HG02623 (cell line): Measurements from ENCODE around the gene ENDOD1.
"Not testable (repeated sequence)": the region's sequence is repeated elsewhere in the genome, so short reads cannot be mapped to it uniquely, and the experiment has no call there.

Experiments used
- ATAC-seq: cut with Tn5 transposase; IDR thresholded peaks from one replicate; pipeline ENCODE4 v1.9.1; 2021; ENCODE audit warnings: moderate library complexity; ENCODE audit not compliant: unreplicated experiment

The ENDOD1 gene

GRCh38 chr11:95100856-95101507, 11.3 kb downstream of the ENDOD1 start:
- ATAC-seq = no peak

- ATAC-seq = no peak
Observed at GRCh38 chr11:95101935-95102334, 12.3 kb downstream of the ENDOD1 start.

- ATAC-seq = no peak
Observed at GRCh38 chr11:95102733-95103132, 13.1 kb downstream of the ENDOD1 start.

DNA sequence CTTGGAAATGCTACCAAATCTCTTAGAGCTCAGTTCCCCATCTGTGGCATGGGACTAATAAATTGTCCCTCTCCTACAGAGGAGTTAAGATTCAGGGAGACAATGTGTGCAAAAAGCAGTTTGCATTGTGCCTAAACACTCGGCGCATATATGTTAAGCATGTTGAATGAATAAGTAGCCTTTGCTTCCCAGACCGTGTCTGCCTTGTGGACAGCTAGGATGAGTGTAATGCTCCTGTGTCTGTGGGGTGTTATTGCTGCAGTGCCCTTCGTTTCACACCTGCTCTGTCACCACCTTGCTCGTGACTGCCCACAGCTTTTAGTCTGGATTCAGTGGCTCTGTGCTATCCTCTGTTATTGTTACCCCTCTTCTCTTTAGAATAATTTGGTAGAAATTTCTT, 14.1 kb downstream of the ENDOD1 start:
- no peak for ATAC-seq

- no peak for ATAC-seq
Observed at GRCh38 chr11:95104121-95104830, 14.6 kb downstream of the ENDOD1 start.

- ATAC-seq = no peak
Observed at GRCh38 chr11:95104856-95105255, 15.2 kb downstream of the ENDOD1 start.

DNA sequence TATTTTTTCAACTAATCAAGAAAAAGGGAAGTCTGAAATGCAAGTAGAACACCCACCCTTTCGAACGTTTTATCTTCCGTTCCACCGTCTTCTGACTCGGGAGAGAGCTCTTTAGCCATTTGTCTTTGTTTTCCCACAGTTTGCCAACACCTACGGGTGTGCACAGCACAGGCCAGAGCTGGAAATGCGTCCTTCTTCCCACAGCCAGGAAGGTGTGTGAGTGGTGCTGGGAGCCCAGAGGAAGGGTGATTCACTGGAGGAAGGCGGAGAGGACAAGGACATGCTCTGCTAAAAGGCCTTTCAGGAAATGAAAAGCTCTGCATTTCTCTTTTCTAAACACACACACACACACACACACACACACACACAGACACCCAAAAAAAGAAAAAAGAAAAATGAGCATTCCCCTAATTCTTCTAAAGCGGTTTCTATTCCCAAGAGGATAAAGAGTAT, 18.5 kb downstream of the ENDOD1 start:
- no peak for ATAC-seq

GRCh38 chr11:95108671-95109551, 19.3 kb downstream of the ENDOD1 start:
- ATAC-seq = no peak

- not testable (repeated sequence) for ATAC-seq
Observed at GRCh38 chr11:95111471-95111870, 21.8 kb downstream of the ENDOD1 start.

DNA sequence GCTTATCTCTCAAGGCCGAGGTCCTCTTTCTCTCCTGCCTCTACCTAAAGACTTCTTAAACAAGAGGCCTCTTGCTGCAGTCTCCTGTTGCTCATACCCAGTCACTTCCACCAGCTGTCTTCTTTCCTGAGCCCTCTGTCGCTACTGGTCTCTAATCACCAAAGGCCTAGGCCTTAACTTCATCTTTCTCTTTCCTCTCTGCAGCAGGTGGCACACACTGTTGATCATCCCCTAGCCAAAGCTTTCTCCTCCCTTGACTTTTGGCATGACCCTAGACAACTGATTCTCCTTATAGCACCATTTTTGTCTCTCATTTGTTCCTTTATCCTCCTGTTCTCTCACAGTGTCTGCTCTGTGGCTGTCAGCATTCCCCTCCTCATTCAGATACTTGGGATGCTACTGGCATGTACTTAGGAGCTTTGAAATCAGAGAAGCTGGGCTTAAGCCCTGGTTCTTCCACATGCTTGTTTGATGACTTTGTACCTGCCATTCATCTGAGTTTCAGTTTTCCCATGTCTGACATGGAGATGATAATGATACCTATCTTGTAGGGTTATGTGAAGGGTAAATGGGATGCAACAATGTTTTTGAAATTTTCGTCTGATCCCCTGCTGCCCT, 22.4 kb downstream of the ENDOD1 start:
- no peak for ATAC-seq

- ATAC-seq = no peak
Observed at GRCh38 chr11:95115597-95115996, 26.0 kb downstream of the ENDOD1 start.

DNA sequence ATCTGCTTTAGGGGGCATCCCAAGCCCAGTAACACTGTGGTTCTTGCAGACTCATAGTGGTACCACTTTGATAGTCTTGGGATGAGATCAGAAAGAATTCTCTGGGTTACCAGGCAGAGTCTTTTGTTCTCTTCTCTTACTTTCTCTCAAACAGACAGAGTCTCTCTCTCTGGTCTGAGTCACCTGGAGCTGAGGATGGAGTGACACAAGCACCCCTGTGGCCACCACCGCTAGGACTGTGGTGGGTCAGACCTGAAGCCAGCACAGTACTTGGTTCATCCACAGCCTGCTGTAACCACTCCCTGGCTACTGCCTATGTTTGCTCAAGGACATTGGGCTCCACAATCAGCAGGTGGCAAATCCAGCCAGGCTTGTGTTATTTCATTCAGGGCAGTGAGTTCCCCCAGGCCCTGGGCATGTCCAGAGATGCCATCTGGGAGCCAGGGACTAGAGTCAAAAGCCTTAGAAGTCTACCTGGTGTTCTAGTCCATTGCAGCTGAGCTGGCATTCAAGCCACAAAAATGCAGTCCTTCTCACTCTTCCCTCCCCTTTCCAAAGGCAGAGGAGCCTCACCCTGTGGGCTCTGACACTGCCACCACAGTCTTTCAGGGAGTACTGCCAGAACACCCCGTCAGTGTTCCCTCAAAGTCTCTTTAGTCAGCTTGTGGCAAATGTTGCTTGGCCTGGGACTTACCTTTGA, 29.9 kb downstream of the ENDOD1 start:
- no peak for ATAC-seq

GRCh38 chr11:95121698-95122097, 32.1 kb downstream of the ENDOD1 start:
- ATAC-seq = no peak

GRCh38 chr11:95123556-95123955, 33.9 kb downstream of the ENDOD1 start:
- no peak for ATAC-seq

DNA sequence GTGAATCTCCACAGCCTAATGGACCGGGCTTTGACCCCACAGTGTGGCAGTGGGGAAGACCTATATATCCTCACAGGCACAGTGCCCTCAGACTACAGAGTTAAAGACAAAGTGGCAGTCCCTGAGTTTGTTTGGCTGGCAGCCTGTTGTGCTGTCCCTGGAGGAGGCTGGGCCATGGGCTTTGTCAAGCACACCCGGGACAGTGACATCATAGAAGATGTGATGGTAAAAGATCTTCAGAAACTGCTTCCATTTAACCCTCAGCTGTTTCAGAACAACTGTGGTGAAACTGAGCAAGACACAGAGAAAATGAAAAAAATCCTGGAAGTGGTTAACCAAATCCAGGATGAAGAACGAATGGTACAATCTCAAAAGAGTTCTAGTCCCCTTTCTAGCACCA, 39.0 kb downstream of the ENDOD1 start:
- ATAC-seq = no peak

DNA sequence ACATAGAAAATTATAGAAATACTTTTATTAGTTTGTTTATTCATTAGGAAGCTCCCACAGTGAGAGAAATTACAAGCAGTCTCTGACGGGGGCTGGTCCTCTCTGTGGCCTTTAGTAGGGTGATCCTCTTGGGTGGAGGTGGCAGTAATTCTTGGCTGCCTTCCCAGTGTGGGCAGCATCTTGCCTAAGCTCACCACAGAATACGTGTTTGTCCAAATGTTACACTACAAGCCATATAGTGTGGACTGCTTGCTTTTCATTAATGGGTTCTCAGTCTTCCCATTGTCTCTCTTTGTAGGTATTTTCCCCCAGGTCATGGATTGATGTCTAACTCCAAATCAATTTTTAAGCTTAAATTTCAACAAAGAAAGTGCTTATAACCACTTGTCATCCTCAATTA, 43.3 kb downstream of the ENDOD1 start:
- no peak for ATAC-seq

- no peak for ATAC-seq
Observed at GRCh38 chr11:95134491-95134890, 44.8 kb downstream of the ENDOD1 start.

- no peak for ATAC-seq
Observed at GRCh38 chr11:95135155-95135554, 45.5 kb downstream of the ENDOD1 start.

GRCh38 chr11:95135880-95136279, 46.2 kb downstream of the ENDOD1 start:
- no peak for ATAC-seq

DNA sequence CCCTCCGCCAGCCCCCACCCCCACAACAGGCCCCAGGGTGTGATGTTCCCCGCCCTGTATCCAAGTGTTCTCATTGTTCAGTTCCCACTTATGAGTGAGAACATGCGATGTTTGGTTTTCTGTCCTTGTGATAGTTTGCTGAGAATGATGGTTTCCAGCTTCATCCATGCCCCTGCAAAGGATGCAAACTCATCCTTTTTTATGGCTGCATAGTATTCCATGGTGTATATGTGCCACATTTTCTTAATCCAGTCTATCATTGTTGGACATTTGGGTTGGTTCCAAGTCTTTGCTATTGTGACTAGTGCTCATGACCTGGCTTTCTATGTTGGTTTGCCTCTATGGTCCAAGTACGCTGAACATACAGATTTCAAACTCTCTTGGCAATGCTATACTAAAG, 47.1 kb downstream of the ENDOD1 start:
- ATAC-seq = not testable (repeated sequence)

- ATAC-seq = no peak
Observed at GRCh38 chr11:95137299-95137698, 47.7 kb downstream of the ENDOD1 start.
